ENCODE results near the gene PRKN.

The PRKN gene

GRCh38 chr6:161432546-161432945 is 1295.0 kb downstream of the PRKN start:
- no peak for TF ChIP-seq TSHZ2 (CRISPR knock-in tag; IDR thresholded peaks at IDR 0.05)
- TF ChIP-seq TCF4 (CRISPR knock-in tag; IDR thresholded peaks at IDR 0.05; ENCODE audit: borderline replicate concordance), result no peak
- no peak for TF ChIP-seq RARB (CRISPR knock-in tag; IDR thresholded peaks at IDR 0.05)
- TF ChIP-seq ZC3H10 (CRISPR knock-in tag; IDR thresholded peaks at IDR 0.05), result no peak
- TF ChIP-seq SNAI2 (CRISPR knock-in tag; IDR thresholded peaks at IDR 0.05), result no peak
- TF ChIP-seq PATZ1 (CRISPR knock-in tag; IDR thresholded peaks at IDR 0.05; ENCODE audit: borderline replicate concordance), result no peak
- no peak for TF ChIP-seq POU6F1 (CRISPR knock-in tag; IDR thresholded peaks at IDR 0.05; ENCODE audit: borderline replicate concordance, low read depth)
- no peak for TF ChIP-seq ZNF565 (CRISPR knock-in tag; conservative IDR thresholded peaks at IDR 0.05; ENCODE audit: low read depth)
- TF ChIP-seq ZFP30 (CRISPR knock-in tag; IDR thresholded peaks at IDR 0.05), result no peak
- no peak for TF ChIP-seq ARNTL (CRISPR knock-in tag; IDR thresholded peaks at IDR 0.05; ENCODE audit: borderline replicate concordance, low read depth)
- TF ChIP-seq ISL1 (CRISPR knock-in tag; IDR thresholded peaks at IDR 0.05), result no peak
- no peak for TF ChIP-seq ZFP3 (CRISPR knock-in tag; IDR thresholded peaks at IDR 0.05)
- no peak for TF ChIP-seq GLIS3 (CRISPR knock-in tag; IDR thresholded peaks at IDR 0.05)
- no peak for TF ChIP-seq TOX (CRISPR knock-in tag; IDR thresholded peaks at IDR 0.05; ENCODE audit: borderline replicate concordance)
- TF ChIP-seq OSR1 (CRISPR knock-in tag; IDR thresholded peaks at IDR 0.05), result no peak
- no peak for TF ChIP-seq ZNF8 (CRISPR knock-in tag; IDR thresholded peaks at IDR 0.05)
- TF ChIP-seq BACH2 (CRISPR knock-in tag; IDR thresholded peaks at IDR 0.05; ENCODE audit: borderline replicate concordance), result no peak
- ATAC-seq, result no peak

GRCh38 chr6:161429921-161430490 is 1297.6 kb downstream of the PRKN start:
- TF ChIP-seq CREB5 (CRISPR knock-in tag; IDR thresholded peaks at IDR 0.05; ENCODE audit: low read depth), result no peak
- no peak for ATAC-seq

GRCh38 chr6:161424421-161424820 is 1303.1 kb downstream of the PRKN start:
- ATAC-seq, result no peak
- TF ChIP-seq TCF4 (CRISPR knock-in tag; IDR thresholded peaks at IDR 0.05; ENCODE audit: borderline replicate concordance), result no peak
- no peak for TF ChIP-seq ZFP30 (CRISPR knock-in tag; IDR thresholded peaks at IDR 0.05)
- no peak for TF ChIP-seq ZC3H10 (CRISPR knock-in tag; IDR thresholded peaks at IDR 0.05)
- TF ChIP-seq ESRRG (CRISPR knock-in tag; IDR thresholded peaks at IDR 0.05), result no peak
- no peak for TF ChIP-seq ZFP3 (CRISPR knock-in tag; IDR thresholded peaks at IDR 0.05)
- TF ChIP-seq CREB5 (CRISPR knock-in tag; IDR thresholded peaks at IDR 0.05; ENCODE audit: low read depth), result no peak
- TF ChIP-seq BACH2 (CRISPR knock-in tag; IDR thresholded peaks at IDR 0.05; ENCODE audit: borderline replicate concordance), result no peak
- TF ChIP-seq ZNF70 (CRISPR knock-in tag; IDR thresholded peaks at IDR 0.05), result no peak
- no peak for TF ChIP-seq GLIS3 (CRISPR knock-in tag; IDR thresholded peaks at IDR 0.05)
- TF ChIP-seq CSDC2 (CRISPR knock-in tag; IDR thresholded peaks at IDR 0.05), result no peak
- no peak for TF ChIP-seq ISL1 (CRISPR knock-in tag; IDR thresholded peaks at IDR 0.05)
- TF ChIP-seq RARB (CRISPR knock-in tag; IDR thresholded peaks at IDR 0.05), result no peak
- no peak for TF ChIP-seq ZNF565 (CRISPR knock-in tag; conservative IDR thresholded peaks at IDR 0.05; ENCODE audit: low read depth)
- TF ChIP-seq PPARA (CRISPR knock-in tag; IDR thresholded peaks at IDR 0.05; ENCODE audit: borderline replicate concordance), result no peak
- TF ChIP-seq OSR1 (CRISPR knock-in tag; IDR thresholded peaks at IDR 0.05), result no peak
- TF ChIP-seq ARNTL (CRISPR knock-in tag; IDR thresholded peaks at IDR 0.05; ENCODE audit: borderline replicate concordance, low read depth), result no peak
- no peak for TF ChIP-seq TOX (CRISPR knock-in tag; IDR thresholded peaks at IDR 0.05; ENCODE audit: borderline replicate concordance)
- no peak for TF ChIP-seq PATZ1 (CRISPR knock-in tag; IDR thresholded peaks at IDR 0.05; ENCODE audit: borderline replicate concordance)
- no peak for TF ChIP-seq SNAI2 (CRISPR knock-in tag; IDR thresholded peaks at IDR 0.05)
- TF ChIP-seq TSHZ2 (CRISPR knock-in tag; IDR thresholded peaks at IDR 0.05), result no peak

All from SK-N-SH treated with all-trans-retinoic acid at 6 μM for 48 hours (cell line).